Activated CD8-positive, alpha-beta T cell treated with anti-CD3 and anti-CD28 coated beads for 36 hours (primary cell): ENCODE data around the gene OR51E1. TPM values are rescaled to one million over a fixed set of nuclear protein-coding genes. Genes with fewer than 3 reads are reported as not detected.

Experiments used
- ATAC-seq: fragments of 200-7000 bp; cut with Tn5 transposase; one replicate; pipeline ENCODE4 v1.10.0; 2021; ENCODE audit warnings: mild to moderate bottlenecking, moderate library complexity
- CTCF ChIA-PET: fragments of 350-600 bp; sonication (Branson Sonifier 250); formaldehyde crosslinking; loops from one replicate; lab custom pipeline; 2021; ENCODE audit warnings: antibody characterized with exemption; lab: Charles Lee
- POLR2A ChIA-PET: fragments of 350-600 bp; sonication (Branson Sonifier 250); formaldehyde crosslinking; loops from one replicate; lab custom pipeline; 2021; ENCODE audit warnings: antibody characterized with exemption; lab: Charles Lee
- DNase-seq: peaks from one replicate; pipeline ENCODE4 v3.0.0-alpha.2; 2020
- H3K27ac Mint-ChIP-seq: one replicate; pipeline ENCODE4 v1.8.0; 2021; ENCODE audit warnings: mild to moderate bottlenecking, mixed read lengths
- H3K27me3 Mint-ChIP-seq: one replicate; pipeline ENCODE4 v1.8.0; 2021; ENCODE audit warnings: mixed read lengths
- H3K36me3 Mint-ChIP-seq: one replicate; pipeline ENCODE4 v1.8.0; 2021; ENCODE audit warnings: low read depth, mixed read lengths
- H3K4me1 Mint-ChIP-seq: one replicate; pipeline ENCODE4 v1.8.0; 2021; ENCODE audit warnings: low read depth, mixed read lengths
- H3K4me3 Mint-ChIP-seq: one replicate; pipeline ENCODE4 v1.8.0; 2021; ENCODE audit warnings: mild to moderate bottlenecking, moderate library complexity, mixed read lengths
- H3K9me3 Mint-ChIP-seq: one replicate; pipeline ENCODE4 v1.8.0; 2021; ENCODE audit warnings: mixed read lengths
- intact Hi-C: fragments of 100-400 bp; cut with micrococcal nuclease; formaldehyde crosslinking; loops from one replicate; pipeline ENCODE4 v1.10.0; 2022
- total RNA-seq, 2 experiments: library from RNA; stranded (reverse); gene quantifications; one replicate each; pipeline ENCODE4 v1.2.3, GENCODE V29; 2021
- TF ChIP-seq, protein P1 (sequence below): fragments of 200-600 bp; IDR thresholded peaks from one replicate; pipeline ENCODE4 v1.8.0; 2022; ENCODE audit warnings: antibody characterized with exemption, mild to moderate bottlenecking

OR51E1 gene, protein sequence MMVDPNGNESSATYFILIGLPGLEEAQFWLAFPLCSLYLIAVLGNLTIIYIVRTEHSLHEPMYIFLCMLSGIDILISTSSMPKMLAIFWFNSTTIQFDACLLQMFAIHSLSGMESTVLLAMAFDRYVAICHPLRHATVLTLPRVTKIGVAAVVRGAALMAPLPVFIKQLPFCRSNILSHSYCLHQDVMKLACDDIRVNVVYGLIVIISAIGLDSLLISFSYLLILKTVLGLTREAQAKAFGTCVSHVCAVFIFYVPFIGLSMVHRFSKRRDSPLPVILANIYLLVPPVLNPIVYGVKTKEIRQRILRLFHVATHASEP
- total RNA-seq: not detected

DNA sequence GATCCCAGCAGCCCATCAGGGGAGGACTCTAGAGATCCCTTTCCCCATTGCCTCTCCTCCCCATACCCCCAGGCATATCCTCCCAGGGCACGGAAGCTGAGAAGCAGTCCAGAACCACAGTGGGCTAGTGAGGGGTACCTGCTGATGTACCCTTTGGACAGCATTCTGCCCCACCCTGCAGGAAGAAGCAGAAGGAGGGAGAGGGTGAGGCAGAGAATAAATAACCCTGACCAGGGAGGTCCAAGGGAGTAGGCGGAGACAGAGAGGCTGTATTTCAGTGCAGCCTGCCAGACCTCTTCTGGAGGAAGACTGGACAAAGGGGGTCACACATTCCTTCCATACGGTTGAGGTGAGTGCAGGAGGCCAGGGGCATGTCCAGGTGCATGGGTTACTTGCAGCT is at the start of gene OR51E1:
OR51E1 (plus strand) TSS at position 301 of the 400 bp plus-strand sequence. CDS start 8,545 bp downstream, outside the sequence.
- Mint-ChIP-seq H3K36me3 (no peaks in the 10 kb centered on the region), H3K4me1 (no peaks in the 10 kb centered on the region), H3K4me3 (no peak within 1 kb of the TSS), H3K9me3 (no peaks in the 10 kb centered on the region), H3K27ac (no peak within 1 kb of the TSS), H3K27me3 (peaks cover 7% of the 10 kb centered on the region)
- no peak for DNase-seq
- CTCF ChIA-PET: no interaction called here
- ATAC-seq: no peak
- TF ChIP-seq, protein P1, sequence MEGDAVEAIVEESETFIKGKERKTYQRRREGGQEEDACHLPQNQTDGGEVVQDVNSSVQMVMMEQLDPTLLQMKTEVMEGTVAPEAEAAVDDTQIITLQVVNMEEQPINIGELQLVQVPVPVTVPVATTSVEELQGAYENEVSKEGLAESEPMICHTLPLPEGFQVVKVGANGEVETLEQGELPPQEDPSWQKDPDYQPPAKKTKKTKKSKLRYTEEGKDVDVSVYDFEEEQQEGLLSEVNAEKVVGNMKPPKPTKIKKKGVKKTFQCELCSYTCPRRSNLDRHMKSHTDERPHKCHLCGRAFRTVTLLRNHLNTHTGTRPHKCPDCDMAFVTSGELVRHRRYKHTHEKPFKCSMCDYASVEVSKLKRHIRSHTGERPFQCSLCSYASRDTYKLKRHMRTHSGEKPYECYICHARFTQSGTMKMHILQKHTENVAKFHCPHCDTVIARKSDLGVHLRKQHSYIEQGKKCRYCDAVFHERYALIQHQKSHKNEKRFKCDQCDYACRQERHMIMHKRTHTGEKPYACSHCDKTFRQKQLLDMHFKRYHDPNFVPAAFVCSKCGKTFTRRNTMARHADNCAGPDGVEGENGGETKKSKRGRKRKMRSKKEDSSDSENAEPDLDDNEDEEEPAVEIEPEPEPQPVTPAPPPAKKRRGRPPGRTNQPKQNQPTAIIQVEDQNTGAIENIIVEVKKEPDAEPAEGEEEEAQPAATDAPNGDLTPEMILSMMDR: no peak
- POLR2A ChIA-PET: no interaction called here
- intact Hi-C loops: no loop called here

DNA sequence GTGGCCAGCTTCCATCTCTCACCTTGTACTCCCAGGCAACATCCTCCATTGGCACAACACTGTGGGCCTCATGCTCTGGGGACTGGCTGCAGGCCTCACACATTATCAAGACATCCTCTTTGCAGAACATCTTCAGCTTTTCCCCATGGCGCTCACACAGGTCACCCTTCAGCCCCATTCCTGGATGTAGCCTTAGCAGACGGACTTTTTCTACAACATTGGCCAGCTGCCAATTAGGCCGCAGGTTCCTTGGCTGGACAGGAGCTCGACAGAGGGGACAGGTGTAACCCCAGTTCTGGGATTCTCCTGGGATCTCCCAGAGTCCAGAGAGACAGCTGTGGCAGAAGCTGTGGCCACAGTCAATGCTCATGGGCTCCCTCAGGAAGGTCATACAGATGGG is 38.7 kb upstream of the OR51E1 start:
- H3K36me3 Mint-ChIP-seq: peaks cover 7% of the 10 kb centered on the region

DNA sequence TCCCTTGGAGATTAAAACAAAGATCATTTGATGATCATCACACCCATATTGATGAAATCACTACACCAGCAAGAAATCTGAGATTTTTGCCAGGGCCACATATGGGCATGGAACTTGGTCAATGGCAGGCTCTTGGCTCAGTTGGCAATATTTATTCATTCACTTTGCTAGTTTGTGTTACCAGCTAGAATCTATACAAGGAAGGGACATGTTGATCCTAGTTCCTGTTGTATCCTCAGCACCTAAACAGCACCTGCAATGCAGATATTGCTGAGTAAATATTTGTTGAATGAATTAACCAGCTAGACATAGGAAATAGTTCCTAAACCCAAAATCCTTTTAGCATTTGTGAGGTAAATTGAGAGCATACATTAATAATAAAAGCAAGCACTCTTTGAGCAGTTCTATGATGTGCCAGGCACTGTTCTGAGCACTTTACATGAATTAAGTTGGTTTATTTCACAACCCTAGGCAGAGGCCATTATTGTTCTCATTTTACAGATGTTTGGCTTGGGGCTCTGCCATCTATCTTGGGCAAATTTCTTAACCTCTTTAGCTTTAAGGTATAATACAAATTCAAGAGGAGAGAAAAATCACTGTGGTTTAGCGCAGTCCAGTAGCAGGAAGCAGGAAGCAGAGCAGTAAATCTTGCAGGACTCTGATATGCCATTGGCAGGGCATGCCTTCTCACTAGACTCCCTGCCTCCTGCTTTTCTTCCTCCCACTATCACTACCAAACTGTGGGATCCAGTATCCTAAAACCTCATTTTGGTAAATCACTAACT is 37.4 kb upstream of the OR51E1 start:
- peaks cover 37% of the 10 kb centered on the region for H3K4me1 Mint-ChIP-seq
- H3K27ac Mint-ChIP-seq: no peak overlapping the region
- H3K27me3 Mint-ChIP-seq: no peaks in the 10 kb centered on the region
- DNase-seq (no peak), ATAC-seq (no peak)
- ChIA-PET POLR2A (interaction anchor here (0.6 to 1.7 kb wide), 2 partner anchors 15 to 1235 kb away, joined by 3 to 4 read pairs; no protein-coding TSS in a partner anchor), CTCF (interaction anchor here (1.1 to 4.2 kb wide), 4 partner anchors 31 to 419 kb away, joined by 3 to 17 read pairs (median 4); partner anchors contain the start of genes OR51D1 and TRIM21)
- TF ChIP-seq, protein P1: no peak
- intact Hi-C loops: no loop called here
- H3K4me3 Mint-ChIP-seq: peak overlapping the region; percentile 90
- peaks cover 2% of the 10 kb centered on the region for H3K9me3 Mint-ChIP-seq
- H3K36me3 Mint-ChIP-seq: no peaks in the 10 kb centered on the region

More for the DNA sequence above, 38.7 kb upstream of the OR51E1 start:
- TF ChIP-seq, protein P1: no peak
- Mint-ChIP-seq H3K4me1 (peaks cover 32% of the 10 kb centered on the region), H3K9me3 (peaks cover 2% of the 10 kb centered on the region), H3K4me3 (no peak overlapping the region), H3K27me3 (no peaks in the 10 kb centered on the region), H3K27ac (no peak overlapping the region)
- POLR2A ChIA-PET: interaction anchor here (0.6 kb wide), 1 partner anchor 119 kb away, joined by 3 read pairs; no protein-coding TSS in a partner anchor
- CTCF ChIA-PET: interaction anchor here (2.5 kb wide), 1 partner anchor 418 kb away, joined by 7 read pairs; no protein-coding TSS in a partner anchor
- intact Hi-C loops: no loop called here
- DNase-seq (no peak), ATAC-seq (no peak)

DNA sequence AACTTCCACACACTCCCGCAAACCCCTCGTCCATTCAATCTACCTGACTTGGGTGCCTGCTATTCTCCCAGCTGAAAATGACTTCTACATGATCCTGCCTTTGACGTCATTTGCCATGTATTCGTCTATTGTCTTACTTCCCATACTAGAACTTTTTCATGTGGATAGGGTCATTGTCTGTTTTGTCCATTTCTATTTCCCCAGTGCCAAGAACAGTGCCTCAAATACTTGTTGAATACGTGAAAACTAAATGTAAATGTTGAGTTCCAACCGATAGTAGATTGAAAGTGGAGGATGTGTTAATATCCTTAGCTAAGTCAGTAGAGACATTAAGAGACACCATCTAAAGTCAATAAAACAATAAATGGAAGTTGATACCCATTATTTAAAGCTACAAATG is 36.7 kb upstream of the OR51E1 start:
- Mint-ChIP-seq H3K36me3 (no peaks in the 10 kb centered on the region), H3K4me3 (peak overlapping the region; percentile 90), H3K27ac (peak overlapping the region; percentile 89), H3K9me3 (peaks cover 2% of the 10 kb centered on the region), H3K27me3 (no peaks in the 10 kb centered on the region), H3K4me1 (peaks cover 37% of the 10 kb centered on the region)
- DNase-seq (no peak), ATAC-seq (no peak)
- ChIA-PET POLR2A (interaction anchor here (0.5 to 1.7 kb wide), 2 partner anchors 15 to 1914 kb away, joined by 3 to 4 read pairs; no protein-coding TSS in a partner anchor), CTCF (interaction anchor here (1.1 to 4.2 kb wide), 5 partner anchors 30 to 421 kb away, joined by 3 to 17 read pairs (median 3); partner anchors contain the start of genes OR51D1 and TRIM21)
- TF ChIP-seq, protein P1: no peak
- intact Hi-C loops: no loop called here
